Fibroblast of peridontal ligament (primary cell): ENCODE measurements around the gene GTF2F2.

Source experiments
- DNase-seq: peaks from one replicate; pipeline ENCODE4 v3.0.0-alpha.2; 2010; ENCODE audit errors: extremely low read depth

Gene GTF2F2

GRCh38 chr13:45218689-45219088 is 98.4 kb downstream of the GTF2F2 start:
- DNase-seq = no peak

- no peak for DNase-seq
Observed at GRCh38 chr13:45219123-45219891, 99.0 kb downstream of the GTF2F2 start.

- peak; percentile 66 for DNase-seq
Observed at GRCh38 chr13:45219938-45220375, 99.6 kb downstream of the GTF2F2 start.

GRCh38 chr13:45220403-45220802 is 100.1 kb downstream of the GTF2F2 start:
- no peak for DNase-seq

- no peak for DNase-seq
Observed at GRCh38 chr13:45222516-45222915, 102.2 kb downstream of the GTF2F2 start.

GRCh38 chr13:45222919-45223318 is 102.6 kb downstream of the GTF2F2 start:
- no peak for DNase-seq

GRCh38 chr13:45224176-45224575 is 103.9 kb downstream of the GTF2F2 start:
- DNase-seq = no peak

GRCh38 chr13:45225370-45225769 is 105.1 kb downstream of the GTF2F2 start:
- DNase-seq = no peak

- DNase-seq = no peak
Observed at GRCh38 chr13:45226024-45226423, 105.7 kb downstream of the GTF2F2 start.

- DNase-seq = no peak
Observed at GRCh38 chr13:45228002-45228401, 107.7 kb downstream of the GTF2F2 start.

GRCh38 chr13:45229172-45229571 is 108.9 kb downstream of the GTF2F2 start:
- DNase-seq = no peak

GRCh38 chr13:45231305-45231704 is 111.0 kb downstream of the GTF2F2 start:
- no peak for DNase-seq

GRCh38 chr13:45231722-45232121 is 111.4 kb downstream of the GTF2F2 start:
- DNase-seq = peak; percentile 45

- no peak for DNase-seq
Observed at GRCh38 chr13:45232591-45232990, 112.3 kb downstream of the GTF2F2 start.

GRCh38 chr13:45238945-45239795 is 118.9 kb downstream of the GTF2F2 start:
- DNase-seq = peak; percentile 74

- peak; percentile 41 for DNase-seq
Observed at GRCh38 chr13:45240143-45240542, 119.8 kb downstream of the GTF2F2 start.

GRCh38 chr13:45242070-45242469 is 121.8 kb downstream of the GTF2F2 start:
- peak; percentile 63 for DNase-seq

GRCh38 chr13:45242524-45242923 is 122.2 kb downstream of the GTF2F2 start:
- DNase-seq = no peak

GRCh38 chr13:45243077-45243476 is 122.8 kb downstream of the GTF2F2 start:
- no peak for DNase-seq

GRCh38 chr13:45244736-45245135 is 124.4 kb downstream of the GTF2F2 start:
- peak; percentile 52 for DNase-seq

- no peak for DNase-seq
Observed at GRCh38 chr13:45249662-45250061, 129.4 kb downstream of the GTF2F2 start.

- DNase-seq = no peak
Observed at GRCh38 chr13:45254396-45254795, 134.1 kb downstream of the GTF2F2 start.
